HG02840 (cell line): Measurements from ENCODE around the gene BCL2.
A peak's percentile ranks its signal among the peaks of the same experiment; 100 is the strongest.
"Not testable (repeated sequence)": the region's sequence is repeated elsewhere in the genome, so short reads cannot be mapped to it uniquely, and the experiment has no call there.

ENCODE experiments used
- ATAC-seq: cut with Tn5 transposase; IDR thresholded peaks from one replicate; pipeline ENCODE4 v1.9.1; 2021; ENCODE audit warnings: mild to moderate bottlenecking, moderate library complexity, moderate number of reproducible peaks; ENCODE audit not compliant: unreplicated experiment, low FRiP score

Gene BCL2

DNA sequence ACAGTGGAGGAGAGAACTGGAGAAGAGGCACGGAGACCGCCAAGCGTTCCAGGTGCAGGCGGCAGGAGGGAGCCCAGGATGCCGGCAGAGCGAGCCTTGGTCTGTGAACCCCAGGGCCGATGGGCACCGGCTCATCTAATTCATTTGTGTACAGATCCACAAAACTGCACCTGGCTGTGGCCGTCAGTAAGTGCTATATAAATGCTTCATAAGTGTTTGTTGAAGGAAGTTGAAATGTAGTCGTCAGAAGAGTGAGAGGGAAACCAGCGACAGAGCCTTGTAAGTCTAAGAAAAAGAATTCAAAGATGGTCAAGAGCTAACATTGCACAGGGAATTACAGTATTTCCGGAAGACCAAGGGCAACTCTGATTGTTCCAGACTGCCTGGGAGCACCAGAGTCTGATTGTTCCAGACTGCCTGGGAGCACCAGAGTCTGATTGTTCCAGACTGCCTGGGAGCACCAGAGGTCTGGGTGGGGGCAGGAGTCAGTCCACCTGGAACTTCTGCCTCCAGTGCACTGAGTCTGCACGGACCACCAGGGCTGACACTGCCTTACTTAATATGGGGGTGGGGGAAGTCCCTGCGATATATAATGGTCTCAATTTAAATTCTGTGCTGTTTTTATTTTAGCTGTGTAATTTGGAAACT, 112.3 kb downstream of the BCL2 start:
- ATAC-seq = no peak

DNA sequence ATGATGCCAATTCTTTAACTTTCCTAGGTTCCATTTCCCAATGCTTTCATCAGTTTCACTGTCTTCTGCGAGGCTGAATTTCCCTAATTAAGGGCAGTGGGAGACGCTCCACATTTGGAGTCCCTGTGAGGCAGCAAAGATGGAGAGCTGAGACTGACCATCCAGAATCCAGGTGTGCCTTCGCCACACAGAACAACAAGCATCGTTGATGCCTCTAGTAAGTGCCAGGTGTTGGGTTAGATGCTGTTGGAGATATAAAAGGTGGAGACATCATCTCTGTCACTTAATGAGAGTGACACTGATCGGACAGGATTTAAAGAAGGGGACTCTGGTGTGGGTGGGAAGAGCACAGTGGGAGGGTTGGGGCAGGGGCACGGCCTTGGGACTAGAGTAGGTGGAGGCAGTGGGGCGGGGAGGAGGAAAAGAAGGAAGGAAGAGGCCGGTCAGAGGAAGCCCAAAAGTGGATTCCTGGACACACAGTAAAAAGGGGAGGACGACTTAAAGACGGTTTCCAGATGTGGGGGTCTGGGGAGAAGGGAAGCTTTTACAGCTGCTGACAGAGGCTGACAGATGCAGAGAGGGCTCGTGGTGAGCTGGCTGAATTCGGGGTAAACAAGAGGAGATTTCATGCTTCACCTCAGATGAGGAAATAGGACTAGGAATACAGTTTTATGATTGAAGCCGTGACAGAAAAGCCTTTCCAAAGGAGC, 113.0 kb downstream of the BCL2 start:
- no peak for ATAC-seq

DNA sequence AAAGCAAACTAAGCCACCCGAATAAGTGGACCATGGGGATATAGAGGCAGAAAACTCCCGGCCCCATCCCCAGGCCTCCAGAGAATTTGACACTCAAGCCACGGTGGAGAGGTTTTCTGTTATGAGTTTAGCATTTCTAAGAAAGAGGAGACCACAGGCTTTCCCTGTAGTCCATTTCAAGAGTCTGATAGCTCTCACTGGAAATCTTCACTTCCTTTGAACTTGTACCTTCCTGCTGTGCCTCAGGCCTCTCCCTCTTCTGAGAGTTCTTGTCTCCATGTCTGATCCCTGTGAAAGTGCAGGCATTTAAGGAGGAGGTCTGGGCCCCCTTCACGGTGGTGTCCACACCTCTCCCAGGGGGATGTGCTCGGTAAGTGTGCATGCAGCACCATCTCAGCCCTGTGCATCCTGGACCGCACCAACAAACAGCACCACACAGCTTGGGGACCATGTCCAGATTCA, 113.7 kb downstream of the BCL2 start:
- no peak for ATAC-seq

DNA sequence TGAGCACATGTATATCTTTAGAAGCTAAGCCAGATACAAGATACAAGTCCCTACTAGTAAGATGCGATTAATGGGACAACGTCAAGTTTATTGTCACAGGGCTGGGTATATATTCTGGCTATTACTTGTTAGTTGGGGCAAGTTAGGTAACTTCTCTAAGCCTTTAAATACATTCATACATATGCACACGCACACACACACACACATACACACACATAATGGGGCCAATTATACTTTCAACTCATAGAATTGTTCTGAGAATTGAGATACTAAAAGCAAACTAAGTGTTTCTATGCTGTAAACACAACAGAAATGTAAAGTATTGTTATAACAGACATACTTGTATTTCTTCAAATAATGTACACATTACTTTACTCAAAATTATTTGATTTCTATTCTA, 116.1 kb downstream of the BCL2 start:
- ATAC-seq = no peak

- no peak for ATAC-seq
Observed at GRCh38 chr18:63202828-63203227, 116.7 kb downstream of the BCL2 start.

GRCh38 chr18:63201456-63201855, 118.1 kb downstream of the BCL2 start:
- not testable (repeated sequence) for ATAC-seq

DNA sequence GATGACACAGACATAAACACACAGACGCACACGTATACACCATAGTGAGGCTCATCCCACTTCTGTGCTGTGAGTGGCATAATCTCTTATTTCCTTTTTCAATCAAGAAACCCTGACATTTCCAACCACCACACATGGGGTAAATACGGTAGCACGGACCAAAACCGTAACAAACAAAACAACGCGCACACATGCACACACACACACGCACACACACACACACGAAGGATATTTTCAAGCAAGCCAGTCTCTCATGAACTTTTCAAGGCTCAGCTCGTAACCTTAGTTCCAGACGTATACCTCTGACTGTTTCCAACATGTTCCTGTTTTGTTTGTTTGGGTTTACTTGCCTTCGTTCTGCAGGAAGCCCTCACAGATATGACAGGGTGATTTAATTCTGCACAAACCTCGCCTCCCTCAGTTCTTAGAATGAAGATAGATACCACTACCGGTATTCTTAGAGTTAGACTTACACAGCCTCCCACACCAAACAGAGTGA, 119.8 kb downstream of the BCL2 start:
- ATAC-seq = no peak

DNA sequence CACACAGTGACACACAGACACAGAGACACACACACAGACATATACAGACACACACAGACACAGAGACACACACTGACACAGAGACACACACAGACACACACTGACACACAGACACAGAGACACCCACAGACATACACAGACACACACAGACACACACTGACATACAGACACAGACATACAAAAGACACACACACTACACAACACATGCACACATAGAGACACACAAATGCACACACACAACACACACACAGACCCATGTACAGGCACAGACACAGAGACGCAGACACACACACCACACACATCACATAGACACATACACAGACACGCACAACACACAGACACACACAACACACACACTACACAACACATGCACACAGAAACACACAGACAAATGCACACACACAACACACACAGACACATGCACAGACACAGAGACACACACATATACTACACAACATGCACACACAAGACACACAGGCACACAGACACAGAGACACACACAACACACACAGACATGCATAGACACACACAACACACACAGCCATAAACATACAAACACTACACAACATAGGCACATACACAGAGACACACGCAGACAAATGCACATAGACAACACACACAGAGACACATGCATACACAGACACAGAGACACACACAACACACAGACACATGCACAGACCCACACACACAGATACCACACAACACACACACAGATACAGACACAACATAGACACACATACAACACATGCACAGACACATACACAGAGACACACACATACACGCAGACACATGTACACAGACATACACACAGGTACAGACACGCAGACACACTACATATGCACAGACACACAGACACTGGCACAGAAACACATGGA, 120.5 kb downstream of the BCL2 start:
- ATAC-seq = no peak

GRCh38 chr18:63198098-63198760, 121.3 kb downstream of the BCL2 start:
- ATAC-seq = no peak

DNA sequence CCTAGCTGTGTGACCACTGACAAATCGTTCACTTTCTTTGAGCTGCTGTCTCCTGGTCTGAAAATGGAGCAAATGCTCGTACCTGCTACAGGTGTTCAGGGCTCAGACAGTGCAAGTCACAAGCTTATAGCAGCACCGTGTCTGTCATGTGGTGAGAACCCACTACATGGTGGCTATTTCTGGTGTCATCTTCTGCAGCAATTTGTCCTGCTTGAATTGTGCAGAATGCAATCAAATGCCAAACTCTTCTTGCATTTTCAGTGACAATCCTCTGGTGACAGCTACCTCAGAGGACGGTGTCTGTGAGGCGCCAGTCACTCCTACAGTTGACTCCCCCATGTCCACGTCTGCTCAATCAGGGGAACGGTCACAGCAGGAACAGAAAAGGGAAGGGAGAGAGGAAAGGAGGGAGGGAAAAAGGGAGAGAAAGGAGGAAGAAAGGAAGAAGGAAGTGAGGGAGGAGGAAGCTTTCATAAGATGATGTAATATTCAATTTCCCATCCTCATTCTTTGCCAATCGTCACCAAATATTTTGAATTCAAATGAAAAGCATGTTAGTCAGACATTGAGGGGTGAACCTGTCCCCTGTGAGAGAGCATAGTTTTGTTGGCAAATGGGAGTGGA, 122.2 kb downstream of the BCL2 start:
- ATAC-seq = no peak

- no peak for ATAC-seq
Observed at GRCh38 chr18:63195326-63196159, 124.0 kb downstream of the BCL2 start.

GRCh38 chr18:63192885-63193349, 126.7 kb downstream of the BCL2 start:
- peak; percentile 49 for ATAC-seq

GRCh38 chr18:63192126-63192884, 127.3 kb downstream of the BCL2 start:
- ATAC-seq = peak; percentile 33

GRCh38 chr18:63191413-63191812, 128.2 kb downstream of the BCL2 start:
- ATAC-seq = no peak

DNA sequence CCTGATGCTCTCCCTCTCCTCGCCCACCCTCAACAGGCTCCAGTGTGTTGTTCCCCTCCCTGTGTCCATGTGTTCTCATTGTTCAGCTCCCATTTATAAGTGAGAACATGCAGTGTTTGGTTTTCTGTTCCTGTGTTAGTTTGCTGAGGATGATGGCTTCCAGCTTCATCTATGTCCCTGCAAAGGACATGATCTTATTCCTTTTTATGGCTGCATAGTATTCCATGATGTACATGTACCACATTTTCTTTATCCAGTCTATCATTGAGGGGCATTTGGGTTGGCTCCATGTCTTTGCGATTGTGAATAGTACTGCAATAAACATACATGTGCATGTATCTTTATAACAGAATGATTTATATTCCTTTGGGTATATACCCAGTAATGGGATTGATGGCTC, 128.7 kb downstream of the BCL2 start:
- not testable (repeated sequence) for ATAC-seq

GRCh38 chr18:63189817-63190216, 129.8 kb downstream of the BCL2 start:
- ATAC-seq = no peak

DNA sequence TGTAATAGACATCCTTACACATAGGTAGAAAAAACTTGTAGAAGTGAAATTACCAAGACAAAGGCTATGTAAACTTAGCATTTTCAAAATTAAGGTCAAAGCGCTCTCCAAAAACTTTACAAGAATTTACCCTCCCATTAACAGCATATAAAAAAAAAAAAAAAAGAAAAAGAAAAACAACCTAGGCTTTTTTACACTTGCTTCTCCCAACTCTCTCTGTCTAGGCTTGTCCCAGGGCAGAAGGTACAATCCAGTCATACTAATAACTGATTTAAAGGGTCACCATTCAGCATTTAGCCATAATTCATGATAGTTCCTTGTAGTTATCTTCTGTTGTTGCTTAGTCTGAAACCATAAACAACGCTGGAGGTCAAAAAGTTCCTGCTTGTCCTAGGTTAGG, 130.5 kb downstream of the BCL2 start:
- ATAC-seq = no peak

- ATAC-seq = no peak
Observed at GRCh38 chr18:63187791-63188460, 131.6 kb downstream of the BCL2 start.
